Measurements from ENCODE around the gene FGF23.
A peak's percentile ranks its signal among the peaks of the same experiment; 100 is the strongest.
"Not testable (repeated sequence)": the region's sequence is repeated elsewhere in the genome, so short reads cannot be mapped to it uniquely, and the experiment has no call there.

FGF23 gene

GRCh38 chr12:4379405-4379804 lies at the start of gene FGF23:
Gene FGF23, minus strand, starts transcription at chr12:4379712. Its CDS starts 130 bp downstream, at chr12:4379582.
- DNase-seq: no peak

- DNase-seq: no peak
Measured at GRCh38 chr12:4424422-4424821, 44.9 kb upstream of the FGF23 start.

- no peak for DNase-seq
Measured at GRCh38 chr12:4423528-4424195, 44.1 kb upstream of the FGF23 start.

- no peak for DNase-seq
Measured at GRCh38 chr12:4422985-4423384, 43.5 kb upstream of the FGF23 start.

GRCh38 chr12:4421590-4422031 lies 42.1 kb upstream of the FGF23 start:
- peak; percentile 12 to 29 for DNase-seq

- no peak for DNase-seq
Measured at GRCh38 chr12:4420138-4420670, 40.7 kb upstream of the FGF23 start.

- DNase-seq: no peak
Measured at GRCh38 chr12:4418913-4419312, 39.4 kb upstream of the FGF23 start.

- no peak for DNase-seq
Measured at GRCh38 chr12:4417936-4418335, 38.4 kb upstream of the FGF23 start.

- DNase-seq: no peak
Measured at GRCh38 chr12:4417455-4417854, 37.9 kb upstream of the FGF23 start.

- no peak for DNase-seq
Measured at GRCh38 chr12:4416276-4416675, 36.8 kb upstream of the FGF23 start.

GRCh38 chr12:4412465-4412864 lies 33.0 kb upstream of the FGF23 start:
- DNase-seq: no peak

- DNase-seq: no peak
Measured at GRCh38 chr12:4412056-4412455, 32.5 kb upstream of the FGF23 start.

- no peak for DNase-seq
Measured at GRCh38 chr12:4407136-4407535, 27.6 kb upstream of the FGF23 start.

GRCh38 chr12:4404877-4405637 lies 25.5 kb upstream of the FGF23 start:
- DNase-seq: not testable (repeated sequence)

- no peak for DNase-seq
Measured at GRCh38 chr12:4402996-4403395, 23.5 kb upstream of the FGF23 start.

- no peak for DNase-seq
Measured at GRCh38 chr12:4401117-4401516, 21.6 kb upstream of the FGF23 start.

GRCh38 chr12:4395818-4396217 lies 16.3 kb upstream of the FGF23 start:
- DNase-seq: no peak

GRCh38 chr12:4393211-4393610 lies 13.7 kb upstream of the FGF23 start:
- no peak for DNase-seq

- DNase-seq: no peak
Measured at GRCh38 chr12:4392223-4392742, 12.8 kb upstream of the FGF23 start.

GRCh38 chr12:4388662-4389061 lies 9.2 kb upstream of the FGF23 start:
- DNase-seq: no peak

GRCh38 chr12:4388032-4388431 lies 8.5 kb upstream of the FGF23 start:
- DNase-seq: no peak

- DNase-seq: no peak
Measured at GRCh38 chr12:4387607-4388006, 8.1 kb upstream of the FGF23 start.

GRCh38 chr12:4386801-4387200 lies 7.3 kb upstream of the FGF23 start:
- no peak for DNase-seq

GRCh38 chr12:4383304-4383865 lies 3.9 kb upstream of the FGF23 start:
- no peak for DNase-seq
